ENCODE data around the gene PTPRK.
"Not testable (repeated sequence)": the region's sequence is repeated elsewhere in the genome, so short reads cannot be mapped to it uniquely, and the experiment has no call there.

The PTPRK gene

GRCh38 chr6:128495536-128496333 lies 24.7 kb downstream of the PTPRK start:
- no peak for DNase-seq
- intact Hi-C loops (cut with DNase I) = no loop called here

GRCh38 chr6:128494440-128494839 lies 26.0 kb downstream of the PTPRK start:
- intact Hi-C loops (cut with DNase I) = no loop called here
- no peak for DNase-seq

DNA sequence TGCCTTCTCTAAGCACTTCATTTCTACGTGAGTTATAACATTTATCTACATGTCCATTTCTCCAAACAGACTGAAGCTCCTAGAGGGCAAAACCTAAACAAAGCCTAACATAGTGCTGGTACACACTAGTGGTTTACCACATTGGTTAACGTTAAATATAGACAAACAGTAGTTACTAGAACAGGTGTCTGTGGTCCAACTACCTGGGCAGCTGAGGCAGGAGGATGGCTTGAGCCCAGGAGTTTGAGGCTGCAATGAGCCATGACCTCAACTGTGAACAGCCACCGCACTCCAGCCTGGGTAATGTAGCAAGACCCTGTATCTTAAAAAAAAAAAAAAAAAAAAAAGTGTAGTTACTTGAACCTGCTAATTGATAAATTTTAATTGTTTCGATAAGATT lies 26.5 kb downstream of the PTPRK start:
- DNase-seq = no peak
- intact Hi-C loops (cut with DNase I) = no loop called here

- DNase-seq = no peak
- intact Hi-C loops (cut with DNase I) = no loop called here
Measured at GRCh38 chr6:128492386-128492785, 28.0 kb downstream of the PTPRK start.

- intact Hi-C loops (cut with DNase I) = no loop called here
- peak in 3 of 42 donors; percentile 30 to 49 (median 40) for DNase-seq
Measured at GRCh38 chr6:128491610-128492206, 28.7 kb downstream of the PTPRK start.

- DNase-seq = peak in 2 of 42 donors; percentile 23 to 32
- intact Hi-C loops (cut with DNase I) = no loop called here
Measured at GRCh38 chr6:128491100-128491581, 29.3 kb downstream of the PTPRK start.

DNA sequence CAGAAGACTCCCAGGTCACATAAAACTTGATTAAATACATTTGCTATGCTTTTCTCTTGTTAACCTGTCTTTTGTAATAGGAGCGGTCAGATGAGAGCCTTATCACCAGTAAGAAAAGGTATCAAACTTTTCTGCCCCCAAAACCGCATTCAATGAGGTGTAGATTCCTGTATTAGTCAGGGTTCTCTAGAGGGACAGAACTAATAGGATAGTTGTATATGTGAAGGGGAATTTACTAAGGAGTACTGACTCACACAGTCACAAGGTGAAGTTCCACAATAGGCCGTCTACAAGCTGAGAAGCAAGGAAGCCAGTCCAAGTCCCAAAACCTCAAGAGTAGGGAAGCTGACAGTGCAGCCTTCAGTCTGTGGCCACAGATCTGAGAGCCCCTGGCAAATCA lies 32.7 kb downstream of the PTPRK start:
- DNase-seq = no peak
- intact Hi-C loops (cut with DNase I) = no loop called here

GRCh38 chr6:128487055-128487454 lies 33.3 kb downstream of the PTPRK start:
- no peak for DNase-seq
- intact Hi-C loops (cut with DNase I) = no loop called here

- intact Hi-C loops (cut with DNase I); DNase-seq: not testable (repeated sequence)
Measured at GRCh38 chr6:128486580-128486979, 33.8 kb downstream of the PTPRK start.

DNA sequence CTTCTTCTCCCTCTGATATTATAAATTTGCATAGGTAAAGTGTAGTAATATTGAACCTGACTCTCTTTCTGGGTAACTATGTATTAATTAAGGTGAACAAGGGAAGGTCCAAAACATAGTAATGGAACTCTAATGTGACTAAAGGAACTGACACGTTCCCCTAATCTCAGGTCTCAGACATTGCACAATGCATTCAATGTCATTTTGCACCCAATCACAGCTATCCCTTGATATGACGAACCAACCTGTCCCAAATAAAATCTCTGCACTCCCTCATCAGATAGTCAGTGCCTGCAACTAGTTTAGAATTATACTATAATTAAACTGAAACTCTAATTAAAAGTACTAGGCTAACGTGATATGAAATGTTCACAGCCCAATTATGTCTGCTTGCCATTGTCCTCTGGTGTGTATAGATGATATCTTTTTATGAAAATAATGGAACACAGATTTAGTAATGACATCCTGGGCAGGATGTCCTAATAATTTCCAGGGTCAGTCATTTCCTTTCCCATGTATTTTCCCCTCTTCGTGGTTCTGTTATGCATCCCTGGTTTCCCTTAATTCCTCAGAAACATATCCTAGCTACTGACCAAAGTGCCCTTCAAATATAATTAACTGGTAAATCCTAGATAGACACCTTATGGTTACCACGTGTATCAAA lies 36.8 kb downstream of the PTPRK start:
- intact Hi-C loops (cut with DNase I) = no loop called here
- no peak for DNase-seq

DNA sequence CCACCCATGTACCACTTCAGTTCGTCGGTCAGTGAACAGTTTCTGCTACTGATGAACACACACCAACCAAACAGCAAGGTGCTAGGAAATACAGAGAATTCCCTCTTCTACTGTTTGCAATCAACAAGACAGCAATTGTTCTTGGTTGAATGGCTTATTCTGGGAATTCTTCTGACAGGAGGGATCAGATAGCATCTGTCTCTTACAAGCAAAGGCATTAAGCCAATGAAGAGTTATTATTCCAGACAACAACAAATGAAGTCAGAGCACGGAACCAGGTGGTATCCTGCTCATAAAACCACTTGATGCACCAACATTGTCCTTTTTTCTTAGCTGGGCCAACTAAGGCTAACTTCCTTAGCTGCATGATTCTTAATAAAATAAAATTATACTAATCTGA lies 37.8 kb downstream of the PTPRK start:
- intact Hi-C loops (cut with DNase I) = no loop called here
- peak in 4 of 42 donors; percentile 22 to 53 (median 40) for DNase-seq

- intact Hi-C loops (cut with DNase I) = no loop called here
- no peak for DNase-seq
Measured at GRCh38 chr6:128479991-128480390, 40.4 kb downstream of the PTPRK start.

DNA sequence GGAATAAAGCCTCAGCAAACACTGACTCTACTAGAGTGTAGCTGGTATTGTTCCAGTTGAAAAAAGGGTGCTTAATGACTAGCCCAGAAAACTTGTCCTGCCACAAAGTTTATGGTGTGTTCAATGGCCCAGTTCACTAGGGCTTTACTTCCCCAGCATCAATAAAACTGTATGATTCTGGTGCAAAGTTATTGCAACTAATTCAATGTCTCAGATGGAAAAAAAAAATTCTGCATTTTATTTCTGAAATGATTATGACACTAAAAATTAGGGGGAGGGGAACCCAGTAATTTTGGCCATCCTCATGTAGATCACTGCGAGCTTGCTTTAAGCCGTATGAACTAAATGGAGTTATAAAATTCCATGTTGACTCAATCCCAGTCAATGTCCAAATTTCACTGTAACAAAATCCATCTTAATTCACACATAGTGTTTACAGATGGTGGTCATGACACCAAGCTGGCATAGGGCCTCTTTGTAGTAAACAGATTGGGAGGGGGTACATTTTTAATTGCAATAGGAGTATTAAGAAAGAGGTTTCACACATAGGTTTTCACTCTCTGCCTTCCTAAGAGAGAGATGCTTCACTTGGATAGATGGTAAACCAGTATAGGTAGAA lies 41.2 kb downstream of the PTPRK start:
- intact Hi-C loops (cut with DNase I) = no loop called here

GRCh38 chr6:128478230-128479047 lies 42.0 kb downstream of the PTPRK start:
- intact Hi-C loops (cut with DNase I) = no loop called here
- DNase-seq = no peak

More for the DNA sequence above, 41.2 kb downstream of the PTPRK start:
- no peak for DNase-seq

DNA sequence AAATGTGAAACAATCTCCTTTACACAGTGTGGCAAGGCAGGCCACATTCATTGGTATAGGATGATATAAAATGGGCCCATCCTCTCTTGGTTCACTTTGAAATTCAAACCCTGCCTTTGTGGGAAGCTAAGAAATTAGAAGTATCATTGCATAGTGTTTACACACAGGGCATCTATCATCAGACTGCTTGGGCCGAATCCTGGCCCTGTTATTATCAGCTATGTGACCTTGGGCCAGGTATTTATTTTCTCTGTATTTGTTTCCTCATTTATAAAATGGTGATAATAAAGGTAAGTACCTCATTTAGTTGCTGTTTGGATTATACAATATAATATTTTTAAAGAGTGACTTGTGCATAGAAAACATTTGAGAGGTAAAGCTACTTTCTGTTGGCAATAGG lies 45.5 kb downstream of the PTPRK start:
- intact Hi-C loops (cut with DNase I) = no loop called here
- no peak for DNase-seq

GRCh38 chr6:128474481-128474880 lies 45.9 kb downstream of the PTPRK start:
- intact Hi-C loops (cut with DNase I) = no loop called here

GRCh38 chr6:128471907-128472306 lies 48.5 kb downstream of the PTPRK start:
- intact Hi-C loops (cut with DNase I) = no loop called here
- no peak for DNase-seq

More at GRCh38 chr6:128474481-128474880, 45.9 kb downstream of the PTPRK start:
- DNase-seq = no peak

DNA sequence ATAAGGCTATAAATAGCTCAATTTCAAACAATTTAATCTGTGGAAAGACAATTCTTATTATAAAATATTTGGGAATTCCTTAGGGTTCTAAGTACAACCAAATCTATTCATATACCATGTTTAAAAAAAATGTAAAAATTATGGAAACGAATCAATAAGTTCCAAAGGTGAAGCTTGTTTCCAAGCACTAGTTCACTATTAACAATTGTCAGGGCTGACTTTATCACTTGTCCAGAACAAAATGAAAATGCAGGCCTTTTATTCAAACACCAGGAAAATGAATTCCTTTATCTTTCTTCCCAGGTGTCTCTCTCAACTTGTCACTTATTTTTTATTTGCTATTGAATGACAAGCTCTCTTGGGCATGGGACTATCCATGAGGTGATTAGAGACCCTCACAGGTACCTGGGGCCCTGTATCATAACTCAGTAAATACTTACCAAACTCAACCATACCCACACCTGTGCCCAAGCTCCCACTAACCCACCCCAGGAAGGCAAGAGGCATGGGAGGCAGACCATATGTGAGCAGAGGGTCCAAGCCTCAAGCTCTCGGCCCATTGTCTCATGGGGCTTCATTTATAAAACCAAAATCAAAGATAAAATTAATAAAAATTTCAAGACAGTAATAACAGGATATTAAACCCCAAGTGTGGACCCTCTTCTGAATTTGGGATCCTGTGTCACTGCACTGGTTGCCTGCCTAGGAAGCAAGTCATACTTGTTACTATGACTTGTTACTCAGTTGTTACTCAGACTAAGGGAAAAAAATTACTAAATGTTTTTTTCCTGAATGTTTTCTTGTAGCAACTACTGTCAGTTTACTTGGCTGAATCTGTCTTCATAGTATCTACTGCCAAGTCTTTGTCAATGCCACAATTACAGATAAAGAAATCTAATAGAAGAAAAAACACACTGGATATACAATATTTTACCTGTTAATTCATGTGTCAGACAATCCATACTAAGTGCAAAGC lies 54.7 kb downstream of the PTPRK start:
- intact Hi-C loops (cut with DNase I) = no loop called here
- DNase-seq = no peak
